GM13977 (cell line): ENCODE results near the gene SPRR5.

Experiments used
- DNase-seq: peaks from one replicate; pipeline ENCODE4 v3.0.0; 2012; ENCODE audit warnings: low spot score
- CTCF ChIP-seq: IDR thresholded peaks from 2 replicates; pipeline ENCODE4 v1.5.1; 2012; ENCODE audit warnings: mild to moderate bottlenecking, control low read depth; ENCODE audit not compliant: insufficient read depth; ENCODE audit errors: extremely low read depth, missing control alignments
- in situ Hi-C: fragments of 300-500 bp; cut with MboI; formaldehyde crosslinking; loops from one replicate; pipeline ENCODE4 v1.12.0; 2022; ENCODE audit warnings: low sequenced_read_pairs, low pct_unique_long_range_greater_than_20kb, mixed read lengths, inconsistent platforms; ENCODE audit not compliant: unreplicated experiment

SPRR5 gene

GRCh38 chr1:152962876-152963415 lies 15.9 kb downstream of the SPRR5 start:
- in situ Hi-C loops, result no loop called here
- DNase-seq, result no peak
- TF ChIP-seq CTCF, result no peak

DNA sequence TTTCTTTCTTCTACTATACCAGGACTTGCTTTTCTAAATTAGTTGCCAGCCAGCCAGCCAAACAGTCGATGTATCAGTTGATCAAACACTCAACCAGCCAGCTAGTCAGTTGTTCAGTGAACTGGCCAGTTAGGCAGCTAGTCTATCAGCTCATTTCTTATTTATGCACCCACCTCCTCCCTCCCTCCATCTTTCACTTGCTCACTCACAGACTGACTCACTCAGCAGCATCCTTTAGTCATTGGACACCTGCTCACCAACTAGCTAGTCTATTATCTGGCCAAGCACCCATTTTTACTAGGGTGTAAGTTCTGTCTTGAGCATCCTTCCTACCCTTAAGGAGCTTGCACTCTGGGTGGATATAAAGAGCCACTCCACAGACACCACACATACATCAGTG lies 17.5 kb downstream of the SPRR5 start:
- TF ChIP-seq CTCF, result no peak
- in situ Hi-C loops, result no loop called here
- no peak for DNase-seq

DNA sequence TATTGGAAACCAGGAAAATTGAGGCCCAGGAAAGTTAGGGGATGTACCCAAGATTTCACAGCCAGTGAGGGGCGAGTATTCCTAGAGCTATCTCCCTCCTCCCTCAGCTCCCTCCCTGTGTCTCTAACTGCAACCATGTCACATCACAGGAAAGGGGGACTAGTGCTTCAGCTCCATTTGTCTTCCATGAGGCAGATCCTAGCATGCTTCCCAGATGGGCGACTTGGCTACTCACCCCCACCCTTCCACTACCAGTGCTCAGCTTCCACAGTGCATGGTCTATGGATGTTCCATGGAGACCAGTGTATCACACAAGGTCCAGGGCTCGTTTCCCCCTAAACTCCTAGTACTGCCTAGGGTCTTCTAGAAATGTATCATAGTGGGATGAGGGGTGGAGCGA lies 18.8 kb downstream of the SPRR5 start:
- TF ChIP-seq CTCF, result no peak
- no peak for DNase-seq
- in situ Hi-C loops, result no loop called here

GRCh38 chr1:152967201-152967600 lies 20.2 kb downstream of the SPRR5 start:
- no peak for DNase-seq
- no peak for TF ChIP-seq CTCF
- in situ Hi-C loops, result no loop called here

DNA sequence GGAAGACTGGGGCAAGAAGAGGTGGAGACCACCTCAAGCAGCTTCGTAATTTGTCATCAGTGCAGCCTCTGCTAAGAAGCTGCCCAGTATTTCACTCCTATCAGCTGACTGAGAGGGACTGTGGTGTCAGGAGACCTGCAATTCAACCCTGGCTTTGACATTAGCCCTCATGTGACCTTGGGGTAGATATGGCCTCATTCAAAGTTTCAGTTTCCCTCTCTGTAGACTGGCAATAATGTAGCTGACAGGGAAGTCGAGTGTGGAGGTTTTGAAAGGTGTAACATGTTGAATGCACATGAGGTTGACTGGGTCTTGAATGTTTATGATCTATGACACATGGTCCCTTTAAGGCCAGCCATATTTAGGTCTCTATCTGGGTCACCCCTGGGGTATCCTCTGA lies 21.2 kb downstream of the SPRR5 start:
- in situ Hi-C loops, result no loop called here
- TF ChIP-seq CTCF, result no peak
- peak; percentile 19 for DNase-seq

DNA sequence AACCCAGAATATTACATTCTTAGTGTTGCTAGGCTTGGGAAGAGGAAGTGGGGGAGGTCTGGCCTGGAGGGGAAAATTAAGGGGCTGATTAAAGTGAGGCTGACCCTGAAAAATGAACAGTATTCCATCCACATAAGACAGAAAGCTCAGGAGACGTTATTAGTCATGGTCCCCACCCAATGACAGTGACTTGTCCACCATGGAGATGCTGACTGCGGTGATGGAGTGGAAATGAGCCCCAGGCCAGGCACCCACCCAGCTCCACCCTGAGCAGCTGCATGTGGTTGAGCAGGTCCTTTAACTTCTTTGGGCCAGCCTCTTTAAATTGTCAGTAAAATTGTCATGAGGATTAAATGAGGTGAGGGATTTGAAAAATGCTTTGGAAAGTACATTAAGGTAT lies 22.0 kb downstream of the SPRR5 start:
- DNase-seq, result no peak
- no peak for TF ChIP-seq CTCF
- in situ Hi-C loops, result no loop called here

DNA sequence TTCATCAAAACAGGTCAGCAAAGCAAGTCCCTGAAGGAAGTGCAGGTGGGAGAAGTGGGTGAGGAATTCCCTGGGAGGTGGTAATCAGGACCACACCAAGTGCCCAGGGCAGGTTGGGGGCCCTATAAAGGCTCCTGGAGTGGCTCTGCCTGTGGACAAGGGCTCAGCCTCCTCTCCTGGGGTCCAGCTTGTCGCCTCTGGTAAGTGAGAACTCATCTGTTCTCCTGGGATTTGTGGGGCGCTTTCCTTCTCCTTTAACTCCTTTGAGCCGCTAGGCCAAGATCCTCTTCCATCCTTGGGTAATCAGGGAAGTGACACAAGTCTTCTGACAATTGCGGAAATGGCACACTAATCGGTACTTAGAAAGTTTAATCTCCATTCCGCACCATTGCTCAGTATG lies 23.5 kb downstream of the SPRR5 start, which contains the start of gene SPRR4:
Gene SPRR4 (plus strand): TSS at position 154 of the 400 bp plus-strand sequence. CDS start 1,243 bp downstream, outside the sequence.
- DNase-seq, result no peak
- TF ChIP-seq CTCF, result no peak
- in situ Hi-C loops, result no loop called here
